HG03045 (cell line): Measurements from ENCODE around the gene LRMDA.

Experiments used
- ATAC-seq: cut with Tn5 transposase; IDR thresholded peaks from one replicate; pipeline ENCODE4 v1.9.1; 2021; ENCODE audit warnings: mild to moderate bottlenecking, moderate library complexity; ENCODE audit not compliant: unreplicated experiment

Gene LRMDA

GRCh38 chr10:76544789-76545188, 1113.4 kb downstream of the LRMDA start:
- no peak for ATAC-seq

- ATAC-seq = no peak
These were observed 1115.0 kb downstream of the LRMDA start for GRCh38 chr10:76546411-76546810.

GRCh38 chr10:76547352-76547972, 1116.0 kb downstream of the LRMDA start:
- no peak for ATAC-seq

- ATAC-seq = no peak
These were observed 1117.3 kb downstream of the LRMDA start for GRCh38 chr10:76548716-76549115.

- ATAC-seq = no peak
These were observed 1117.7 kb downstream of the LRMDA start for GRCh38 chr10:76549171-76549570.

- ATAC-seq = no peak
These were observed 1119.4 kb downstream of the LRMDA start for GRCh38 chr10:76550806-76551205.

- ATAC-seq = no peak
These were observed 1120.9 kb downstream of the LRMDA start for GRCh38 chr10:76552091-76552873.

GRCh38 chr10:76553263-76554032, 1122.0 kb downstream of the LRMDA start:
- no peak for ATAC-seq

- no peak for ATAC-seq
These were observed 1122.6 kb downstream of the LRMDA start for GRCh38 chr10:76554033-76554408.

GRCh38 chr10:76554478-76554877, 1123.1 kb downstream of the LRMDA start:
- ATAC-seq = no peak

GRCh38 chr10:76555067-76555670, 1123.7 kb downstream of the LRMDA start:
- no peak for ATAC-seq

- no peak for ATAC-seq
These were observed 1125.9 kb downstream of the LRMDA start for GRCh38 chr10:76557366-76557765.

- ATAC-seq = no peak
These were observed 1127.2 kb downstream of the LRMDA start for GRCh38 chr10:76558586-76558985.

GRCh38 chr10:76558996-76559891, 1127.8 kb downstream of the LRMDA start:
- ATAC-seq = no peak

GRCh38 chr10:76559892-76560220, 1128.4 kb downstream of the LRMDA start:
- no peak for ATAC-seq

GRCh38 chr10:76560338-76560737, 1128.9 kb downstream of the LRMDA start:
- no peak for ATAC-seq

GRCh38 chr10:76563286-76563685, 1131.9 kb downstream of the LRMDA start:
- no peak for ATAC-seq

GRCh38 chr10:76572021-76572420, 1140.6 kb downstream of the LRMDA start:
- ATAC-seq = no peak

- ATAC-seq = no peak
These were observed 1145.0 kb downstream of the LRMDA start for GRCh38 chr10:76576276-76576962.

- no peak for ATAC-seq
These were observed 1146.0 kb downstream of the LRMDA start for GRCh38 chr10:76577455-76577854.
